GM19193 (cell line): ENCODE data around the gene SLC46A1.

ENCODE experiments used
- POLR2A ChIP-seq: IDR thresholded peaks from 4 replicates; pipeline ENCODE4 v1.6.1; 2011; ENCODE audit not compliant: insufficient read depth, insufficient read length; ENCODE audit errors: extremely low read depth

SLC46A1 gene

DNA sequence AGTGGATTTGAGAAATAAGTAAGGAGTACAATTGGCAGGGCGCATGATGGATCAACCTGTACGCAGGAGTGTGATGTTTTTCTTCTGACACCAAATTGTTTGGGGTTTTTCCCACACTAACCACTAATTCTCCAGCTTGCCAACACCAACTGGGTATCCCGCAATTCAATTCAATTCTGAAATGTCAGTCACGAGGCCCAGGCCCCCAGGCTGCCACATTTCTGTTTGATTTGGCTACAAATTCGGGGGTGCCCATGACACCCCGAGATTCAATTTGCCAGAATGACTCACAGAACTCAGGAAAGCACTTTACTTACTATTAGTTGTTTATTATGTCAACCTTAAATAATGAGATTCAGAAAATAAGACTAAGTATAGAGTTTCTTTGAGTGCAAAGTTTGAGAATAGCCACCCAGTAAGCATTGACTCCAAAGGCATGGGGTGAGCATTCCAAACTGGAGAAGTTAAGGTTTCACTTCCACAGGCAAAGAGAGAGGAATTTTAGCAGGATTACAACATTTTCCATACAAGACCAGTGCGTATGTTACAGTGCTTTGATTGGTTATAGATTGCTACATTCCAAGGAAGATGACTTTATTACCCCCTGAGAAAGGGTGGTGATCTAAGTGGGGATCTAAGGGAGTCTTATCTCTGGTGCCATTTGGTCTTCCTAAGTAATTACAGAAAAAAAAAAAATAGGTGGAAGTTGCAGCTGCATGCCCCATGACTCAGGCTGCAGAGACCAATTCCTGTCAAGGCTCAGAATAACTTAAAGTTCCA lies 11.5 kb downstream of the SLC46A1 start:
- TF ChIP-seq POLR2A, result no peak

DNA sequence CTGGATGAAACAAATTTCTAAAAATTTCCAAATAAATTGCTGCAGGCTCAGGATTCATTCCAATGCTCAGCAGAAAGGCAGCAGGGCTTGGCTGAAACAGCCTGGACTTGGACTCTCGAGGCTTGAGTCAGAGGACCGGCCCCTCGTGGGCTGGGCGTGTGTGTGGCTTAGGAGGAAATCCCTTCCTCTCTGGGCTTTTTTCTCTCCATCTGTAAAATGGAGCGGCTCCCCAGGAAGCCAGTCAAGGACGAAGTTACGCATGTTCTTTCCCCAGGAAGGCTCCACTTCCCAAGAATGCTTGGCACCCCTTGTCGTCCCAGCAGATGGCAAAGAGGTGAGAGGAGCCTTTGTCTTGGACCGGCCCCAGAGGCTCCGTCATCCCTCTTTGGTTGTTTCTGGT lies 13.5 kb downstream of the SLC46A1 start:
- no peak for TF ChIP-seq POLR2A

DNA sequence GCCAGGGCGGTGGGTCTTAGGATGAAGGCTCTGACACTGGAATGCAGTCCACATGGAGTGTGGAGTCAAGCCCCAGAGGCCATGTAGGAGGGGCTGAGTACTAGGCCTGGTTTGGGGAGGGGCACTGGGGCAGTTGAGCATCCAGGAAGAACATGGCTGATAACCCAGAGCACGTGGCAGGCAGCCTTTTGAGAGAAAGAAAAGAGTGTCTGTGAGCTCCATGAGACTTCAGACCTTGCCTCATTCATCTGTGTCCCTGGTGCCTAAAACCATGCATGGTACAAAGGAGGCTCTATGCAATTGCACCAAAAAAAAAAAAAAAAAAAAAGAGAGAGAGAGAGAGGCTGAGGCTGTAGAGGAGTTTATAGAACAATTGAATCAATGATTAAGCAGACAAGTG lies 14.6 kb downstream of the SLC46A1 start:
- TF ChIP-seq POLR2A, result no peak

GRCh38 chr17:28390984-28391383 lies 15.0 kb downstream of the SLC46A1 start:
- no peak for TF ChIP-seq POLR2A

DNA sequence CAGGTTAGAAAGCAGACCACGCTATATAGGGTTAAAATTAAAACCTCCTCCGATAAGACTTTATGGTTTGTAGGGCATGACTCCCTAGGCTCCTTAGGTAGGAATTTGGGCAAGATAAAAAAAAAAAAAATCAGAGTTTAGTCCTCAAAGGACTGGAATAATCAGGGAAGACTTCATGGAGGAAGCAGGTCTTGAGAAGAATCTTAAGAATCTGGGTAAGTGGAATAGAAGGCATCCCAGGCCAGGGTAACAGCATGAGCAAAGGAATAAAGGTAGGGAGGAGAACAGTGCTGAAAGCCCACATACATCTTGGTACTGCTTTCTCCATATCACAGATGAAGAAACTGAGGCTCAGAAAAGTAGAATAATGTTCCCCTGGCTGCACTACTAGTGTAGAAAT lies 15.4 kb downstream of the SLC46A1 start:
- TF ChIP-seq POLR2A, result no peak

DNA sequence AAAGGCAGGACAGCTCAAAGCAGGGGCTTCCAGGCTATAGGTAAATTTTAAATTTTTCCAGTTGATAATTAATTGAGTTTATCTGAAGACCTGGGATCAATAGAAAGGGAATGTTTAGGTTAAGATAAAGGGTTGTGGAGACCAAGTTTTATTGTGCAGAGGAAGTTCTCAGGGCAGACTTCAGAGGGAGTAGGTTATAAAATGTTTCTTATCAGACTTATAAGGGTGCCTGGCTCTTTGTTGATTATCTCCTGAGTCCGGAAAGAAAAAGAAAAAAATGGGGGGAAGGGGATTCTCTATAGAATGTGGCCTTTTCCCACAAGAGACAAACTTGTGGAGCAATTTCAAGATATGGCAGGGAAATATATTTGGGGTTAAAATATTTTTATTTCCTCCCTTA lies 15.9 kb downstream of the SLC46A1 start:
- no peak for TF ChIP-seq POLR2A

GRCh38 chr17:28388106-28388505 lies 17.9 kb downstream of the SLC46A1 start:
- TF ChIP-seq POLR2A, result no peak

GRCh38 chr17:28386391-28386790 lies 19.6 kb downstream of the SLC46A1 start:
- TF ChIP-seq POLR2A, result no peak

- no peak for TF ChIP-seq POLR2A
Measured at GRCh38 chr17:28385406-28385805, 20.6 kb downstream of the SLC46A1 start.

DNA sequence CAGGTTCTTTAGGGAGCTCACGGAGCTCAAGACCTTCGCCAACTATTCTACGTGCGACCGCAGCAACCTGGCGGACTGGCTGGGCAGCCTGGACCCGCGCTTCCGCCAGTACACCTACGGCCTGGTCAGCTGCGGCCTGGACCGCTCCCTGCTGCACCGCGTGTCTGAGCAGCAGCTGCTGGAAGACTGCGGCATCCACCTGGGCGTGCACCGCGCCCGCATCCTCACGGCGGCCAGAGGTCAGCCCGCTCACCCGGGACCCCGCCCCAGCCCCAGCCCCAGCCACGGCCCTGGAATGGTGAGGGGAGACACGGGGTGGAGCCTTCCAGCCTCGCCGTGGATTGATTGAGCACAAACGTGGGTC lies 21.0 kb downstream of the SLC46A1 start:
- TF ChIP-seq POLR2A, result no peak

GRCh38 chr17:28384281-28385036 lies 21.6 kb downstream of the SLC46A1 start:
- peak; percentile 55 for TF ChIP-seq POLR2A

DNA sequence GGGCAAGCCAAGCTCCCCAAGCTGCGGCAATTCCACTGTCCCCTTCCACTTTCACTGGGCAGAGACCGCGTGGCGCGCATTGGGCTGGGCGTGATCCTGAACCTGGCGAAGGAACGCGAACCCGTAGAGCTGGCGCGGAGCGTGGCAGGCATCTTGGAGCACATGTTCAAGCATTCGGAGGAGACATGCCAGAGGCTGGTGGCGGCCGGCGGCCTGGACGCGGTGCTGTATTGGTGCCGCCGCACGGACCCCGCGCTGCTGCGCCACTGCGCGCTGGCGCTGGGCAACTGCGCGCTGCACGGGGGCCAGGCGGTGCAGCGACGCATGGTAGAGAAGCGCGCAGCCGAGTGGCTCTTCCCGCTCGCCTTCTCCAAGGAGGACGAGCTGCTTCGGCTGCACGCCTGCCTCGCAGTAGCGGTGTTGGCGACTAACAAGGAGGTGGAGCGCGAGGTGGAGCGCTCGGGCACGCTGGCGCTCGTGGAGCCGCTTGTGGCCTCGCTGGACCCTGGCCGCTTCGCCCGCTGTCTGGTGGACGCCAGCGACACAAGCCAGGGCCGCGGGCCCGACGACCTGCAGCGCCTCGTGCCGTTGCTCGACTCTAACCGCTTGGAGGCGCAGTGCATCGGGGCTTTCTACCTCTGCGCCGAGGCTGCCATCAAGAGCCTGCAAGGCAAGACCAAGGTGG lies 24.7 kb downstream of the SLC46A1 start:
- no peak for TF ChIP-seq POLR2A

DNA sequence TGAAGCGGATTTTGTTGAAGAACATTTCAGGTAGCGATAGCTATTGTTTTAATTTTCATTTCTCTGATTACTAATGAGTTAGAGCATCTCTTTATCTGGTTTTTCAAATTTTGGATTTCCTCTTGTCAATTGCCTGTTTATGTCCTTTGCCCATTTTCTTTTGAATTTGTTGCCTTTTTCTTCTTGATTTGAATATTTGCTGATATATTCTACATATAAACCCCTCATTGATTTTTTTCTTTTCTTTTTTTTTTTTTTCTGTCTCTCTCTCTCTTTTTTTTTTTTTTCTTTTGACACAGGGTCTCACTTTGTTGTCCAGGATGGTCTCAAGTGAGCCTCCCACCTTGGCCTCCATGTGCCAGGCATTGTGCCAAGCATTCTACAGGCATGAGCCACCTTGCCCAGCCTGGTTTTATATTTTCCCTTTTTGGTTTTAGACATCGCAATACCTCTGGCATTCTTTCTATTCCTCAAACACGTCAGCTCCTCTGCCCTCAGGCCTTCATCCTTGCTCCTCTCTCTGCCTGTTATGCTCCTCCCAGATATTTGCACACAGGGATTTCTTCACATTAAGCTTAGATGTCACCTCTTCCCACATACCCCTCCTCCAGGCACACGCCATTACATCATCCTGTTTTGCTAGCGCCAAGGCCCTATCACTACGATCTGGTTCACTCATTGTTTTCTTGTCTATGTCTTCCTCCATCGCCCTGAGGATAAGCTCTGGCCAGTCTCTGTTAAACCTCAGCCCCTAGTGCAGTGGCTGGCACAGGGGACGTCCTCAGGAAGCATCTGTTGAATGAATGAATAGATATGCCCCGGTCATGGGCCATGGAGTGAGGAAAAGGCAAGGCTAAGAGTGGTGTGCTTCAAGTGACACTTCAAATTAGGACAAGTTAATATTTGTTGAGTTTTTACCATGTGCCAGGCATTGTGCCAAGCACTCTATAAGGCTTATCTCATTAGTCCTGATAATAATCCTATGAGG lies 25.9 kb downstream of the SLC46A1 start:
- TF ChIP-seq POLR2A, result no peak

DNA sequence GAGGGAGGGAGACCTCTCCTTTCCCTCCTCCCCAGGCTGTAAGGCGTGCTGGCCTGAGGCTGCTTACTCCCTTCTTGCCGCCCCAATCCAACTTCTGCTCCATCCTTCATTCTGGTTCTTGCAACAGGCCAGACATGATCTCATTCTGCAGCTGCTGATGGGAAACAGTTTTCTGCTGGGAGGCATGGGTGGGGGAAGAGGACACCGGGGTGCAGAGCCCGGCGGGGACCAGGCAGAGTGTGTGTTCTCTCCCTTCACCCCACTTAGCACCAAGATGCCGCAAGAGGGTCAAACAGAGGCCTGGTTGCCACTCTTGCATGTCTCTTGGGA lies 33.1 kb downstream of the SLC46A1 start:
- TF ChIP-seq POLR2A, result no peak

DNA sequence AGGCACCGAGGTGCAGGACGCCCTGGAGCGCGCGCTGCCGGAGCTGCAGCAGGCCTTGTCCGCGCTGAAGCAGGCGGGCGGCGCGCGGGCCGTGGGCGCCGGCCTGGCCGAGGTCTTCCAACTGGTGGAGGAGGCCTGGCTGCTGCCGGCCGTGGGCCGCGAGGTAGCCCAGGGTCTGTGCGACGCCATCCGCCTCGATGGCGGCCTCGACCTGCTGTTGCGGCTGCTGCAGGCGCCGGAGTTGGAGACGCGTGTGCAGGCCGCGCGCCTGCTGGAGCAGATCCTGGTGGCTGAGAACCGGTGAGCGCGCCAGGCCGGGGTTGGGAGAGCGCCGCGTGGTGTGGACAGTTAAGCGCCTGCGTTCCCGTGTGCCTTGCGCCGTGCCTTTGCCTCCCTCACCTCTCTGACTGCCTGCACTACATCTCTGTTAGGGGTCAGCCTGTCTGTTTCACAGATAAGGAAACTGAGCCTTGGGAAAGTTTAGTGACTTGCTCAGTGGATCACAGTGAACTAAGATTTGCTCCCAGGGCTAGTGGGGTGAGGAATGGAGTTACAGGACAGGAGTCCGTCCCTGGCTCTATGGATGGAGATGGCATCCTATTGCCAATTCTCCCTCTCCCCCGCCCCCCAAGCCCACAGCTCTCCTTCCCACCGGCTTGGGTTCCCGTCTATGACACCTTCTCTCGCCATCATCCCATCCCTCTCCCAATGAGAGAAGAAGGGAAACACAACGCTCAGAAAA lies 33.6 kb downstream of the SLC46A1 start:
- TF ChIP-seq POLR2A, result no peak
